Fibroblast of skin of right quadriceps (primary cell): Measurements from ENCODE around the gene RORB.

Experiments
- DNase-seq: peaks from one replicate; pipeline ENCODE4 v3.0.0-alpha.2; 2013

RORB gene

DNA sequence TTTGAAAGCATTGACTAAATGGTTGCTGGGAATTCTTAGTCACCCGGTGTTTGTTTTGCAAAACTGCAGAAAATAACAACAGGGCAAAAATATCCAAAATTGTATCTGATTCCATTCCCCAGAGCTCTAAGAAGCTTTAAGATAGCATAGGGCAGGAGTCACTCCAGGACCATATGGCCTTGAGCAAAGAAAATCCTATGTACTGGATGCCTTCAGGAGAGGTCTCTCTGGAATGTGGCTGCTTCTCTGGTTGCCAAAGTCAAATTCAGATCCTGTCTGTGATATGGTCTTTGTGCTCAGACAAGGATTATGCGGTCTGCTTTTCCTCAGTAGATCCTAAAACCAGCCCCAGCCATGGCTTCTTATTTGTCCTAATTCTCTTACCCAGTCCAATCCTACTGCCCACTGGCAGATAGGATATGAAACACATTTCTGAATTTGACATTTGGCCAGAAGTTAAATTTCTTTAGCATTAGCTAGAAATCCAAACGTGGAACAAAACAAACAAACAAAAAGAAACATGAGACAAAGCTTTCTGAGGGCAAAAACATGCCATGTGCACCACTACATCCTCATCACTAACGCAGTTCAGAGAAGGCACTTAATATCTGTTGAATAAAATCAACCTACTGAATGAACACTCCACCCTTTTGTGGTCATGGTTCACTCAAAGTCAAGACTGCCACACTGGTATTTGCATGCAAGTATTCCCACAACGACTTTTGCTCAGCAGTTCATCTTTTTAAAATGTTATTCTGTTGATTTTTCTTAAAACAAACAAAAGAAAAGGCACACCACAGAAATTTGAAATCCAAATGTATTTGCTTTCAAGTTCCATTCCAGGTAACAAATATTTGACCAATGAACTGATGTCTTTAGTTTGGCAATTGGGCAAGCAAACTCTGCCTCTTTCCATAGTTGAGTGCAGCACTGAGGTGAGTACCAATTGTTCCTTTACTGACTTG, 224.8 kb downstream of the RORB start:
- no peak for DNase-seq

- DNase-seq, result no peak
Observed at GRCh38 chr9:74724317-74724716, 227.2 kb downstream of the RORB start.

- DNase-seq, result no peak
Observed at GRCh38 chr9:74726581-74726980, 229.4 kb downstream of the RORB start.

DNA sequence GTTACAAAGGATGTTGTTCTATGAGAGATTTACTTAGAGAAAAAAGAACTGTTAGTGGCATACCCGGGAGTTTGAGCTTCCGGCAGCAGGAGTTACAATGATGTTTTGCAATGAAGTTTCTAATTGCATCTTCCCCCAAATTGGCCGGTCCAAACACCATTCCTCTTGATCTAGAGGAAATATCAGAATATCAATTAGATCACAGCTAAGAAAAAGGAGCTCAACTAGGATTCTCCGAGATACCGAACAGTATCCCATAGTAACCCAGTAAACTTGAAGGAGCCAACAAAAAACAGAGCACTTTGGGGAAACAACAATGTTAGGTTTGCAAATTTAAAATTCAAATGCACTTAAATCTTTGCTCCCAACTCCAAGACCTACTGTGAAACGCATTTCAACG, 231.0 kb downstream of the RORB start:
- no peak for DNase-seq

DNA sequence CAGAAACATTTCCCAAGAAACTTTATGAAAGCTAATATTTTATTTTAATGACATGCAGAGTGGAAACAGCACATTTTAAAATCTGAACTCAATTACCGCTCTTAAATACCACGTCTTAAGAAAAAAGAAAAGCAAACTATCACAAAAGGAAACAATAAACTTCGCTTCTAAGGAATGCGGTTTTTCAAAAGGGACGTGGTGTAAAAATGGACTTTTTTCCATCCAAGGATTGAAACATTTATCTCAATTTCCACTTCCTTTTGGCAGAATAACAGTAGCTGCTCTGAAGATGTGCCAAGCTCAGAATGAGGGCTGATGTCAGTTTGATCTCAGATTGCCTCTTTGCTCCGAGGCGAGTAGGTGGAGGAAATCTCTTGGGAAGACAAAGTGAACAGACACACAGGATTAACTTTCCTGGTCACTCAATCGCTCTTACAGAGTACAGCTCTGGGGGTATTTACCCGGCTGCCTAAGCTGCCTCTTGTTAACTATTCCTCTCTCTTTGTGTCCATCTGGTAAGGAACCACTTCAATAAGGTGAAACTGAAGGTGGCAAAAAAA, 232.1 kb downstream of the RORB start:
- peak; percentile 18 for DNase-seq

- DNase-seq, result no peak
Observed at GRCh38 chr9:74735761-74736160, 238.6 kb downstream of the RORB start.

DNA sequence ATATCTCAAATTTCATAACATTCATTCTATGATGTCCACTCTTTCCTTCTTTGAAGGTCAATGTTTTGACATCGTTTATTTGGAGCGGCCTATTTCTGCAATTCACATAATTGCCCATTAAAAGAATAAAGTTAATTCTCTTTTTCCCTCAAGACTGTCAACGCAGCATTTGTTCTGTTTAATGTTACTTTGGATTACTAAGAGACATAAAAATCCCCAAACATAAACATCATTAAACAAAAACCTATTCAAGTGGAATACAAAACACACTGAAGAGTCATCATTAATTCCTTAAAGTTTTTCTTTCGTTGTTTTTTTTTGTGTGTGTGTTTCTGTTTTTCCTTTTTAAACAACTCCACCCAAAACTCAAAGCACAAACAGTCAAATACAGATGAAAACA, 239.5 kb downstream of the RORB start:
- no peak for DNase-seq

- no peak for DNase-seq
Observed at GRCh38 chr9:74742191-74742790, 245.2 kb downstream of the RORB start.
